Gastroesophageal sphincter (tissue), 3 donors: Measurements from ENCODE around the gene DZIP1L.

Experiments used
- CTCF ChIP-seq, 4 experiments: fragments of 200-600 bp in 2 of 4; fragments of 450-650 bp in 2 of 4; sonication (generic) in 1 of 4; IDR thresholded peaks; one replicate each; pipeline ENCODE4 v1.5.1; 2017 to 2019; ENCODE audit warnings: antibody characterized with exemption in 4 of 4, mild to moderate bottlenecking in 2 of 4, moderate library complexity in 2 of 4
- EP300 ChIP-seq: sonication (generic); formaldehyde crosslinking; IDR thresholded peaks from one replicate; pipeline ENCODE4 v1.6.1; 2017; ENCODE audit warnings: antibody characterized with exemption, mild to moderate bottlenecking
- POLR2A ChIP-seq, 2 donors: fragments of 450-650 bp; IDR thresholded peaks; one replicate each; pipeline ENCODE4 v1.6.1; 2017; ENCODE audit warnings: antibody characterized with exemption in 2 of 2, mild to moderate bottlenecking in 2 of 2, moderate library complexity in 1 of 2
- POLR2AphosphoS5 ChIP-seq: sonication (generic); formaldehyde crosslinking; IDR thresholded peaks from one replicate; pipeline ENCODE4 v1.6.1; 2017; ENCODE audit warnings: antibody characterized with exemption

- TF ChIP-seq EP300 (no peak), CTCF (IDR thresholded peaks at IDR 0.05) (no peak), POLR2AphosphoS5 (no peak), POLR2A (IDR thresholded peaks at IDR 0.05) (no peak)
Observed at GRCh38 chr3:138154534-138154933, 39.1 kb upstream of the DZIP1L start.
